ENCODE measurements around the gene IP6K1. TPM values are rescaled to one million over a fixed set of nuclear protein-coding genes. Genes with fewer than 3 reads are reported as not detected.

IP6K1 gene
- total RNA-seq = 30.7 and 36.5 TPM in 2 replicates

GRCh38 chr3:49786357-49787181 is at the start of gene IP6K1:
Gene IP6K1, minus strand, starts transcription at chr3:49786542. Its CDS starts 38,502 bp downstream, at chr3:49748040.

GRCh38 chr3:49813497-49814174 is 27.3 kb upstream of the IP6K1 start, which contains the start of gene UBA7:
Gene UBA7, minus strand, starts transcription at chr3:49813953. Its CDS starts 166 bp downstream, at chr3:49813787.

GRCh38 chr3:49802719-49803464 is 16.6 kb upstream of the IP6K1 start, which contains the start of gene INKA1:
Gene INKA1, plus strand, starts transcription at chr3:49803261. Its CDS starts 132 bp downstream, at chr3:49803393.

GRCh38 chr3:49799761-49800160 is 13.4 kb upstream of the IP6K1 start, which contains the start of gene CDHR4:
Gene CDHR4, minus strand, starts transcription at chr3:49799873. Its CDS starts 61 bp downstream, at chr3:49799812.

GRCh38 chr3:49723628-49724551 is 62.5 kb downstream of the IP6K1 start, which contains the start of gene GMPPB:
Gene GMPPB, minus strand, starts transcription at chr3:49723951. Its CDS starts 225 bp downstream, at chr3:49723726.

GRCh38 chr3:49719214-49719884 is 67.0 kb downstream of the IP6K1 start, which contains the start of gene AMIGO3:
Gene AMIGO3, minus strand, starts transcription at chr3:49719684. Its CDS starts 219 bp downstream, at chr3:49719465.

GRCh38 chr3:49689046-49689907 is 97.1 kb downstream of the IP6K1 start, which contains the start of the genes MST1 and RNF123:
Gene MST1, minus strand, starts transcription at chr3:49689474. Its CDS starts 783 bp downstream, at chr3:49688691.
Gene RNF123, plus strand, starts transcription at chr3:49689557. Its CDS starts 1,609 bp downstream, at chr3:49691166.

Other genes with a start within 250 kb of the IP6K1 start
- gene BSN, start 232.1 kb downstream of the IP6K1 start, total RNA-seq = 0.16 and 0.36 TPM in 2 replicates
- 80.2 and 111 TPM in 2 replicates for gene APEH, start 112.2 kb downstream of the IP6K1 start, total RNA-seq
- 6.6 and 10.1 TPM in 2 replicates for gene MST1, start 97.1 kb downstream of the IP6K1 start, total RNA-seq
- 25.1 and 26.6 TPM in 2 replicates for gene RNF123, start 97.0 kb downstream of the IP6K1 start, total RNA-seq
- 4.9 TPM in 1 of 2 replicates, not detected in the other for gene AMIGO3, start 66.9 kb downstream of the IP6K1 start, total RNA-seq
- gene GMPPB, start 62.6 kb downstream of the IP6K1 start, total RNA-seq = 30.0 and 36.6 TPM in 2 replicates
- not detected in 2 replicates for gene CDHR4, start 13.3 kb upstream of the IP6K1 start, total RNA-seq
- 1.4 and 3.6 TPM in 2 replicates for gene INKA1, start 16.7 kb upstream of the IP6K1 start, total RNA-seq
- gene UBA7, start 27.4 kb upstream of the IP6K1 start, total RNA-seq = 21.7 and 27.5 TPM in 2 replicates
- 6.5 and 7.8 TPM in 2 replicates for gene TRAIP, start 70.0 kb upstream of the IP6K1 start, total RNA-seq
- not detected in 2 replicates for gene CAMKV, start 83.4 kb upstream of the IP6K1 start, total RNA-seq
- not detected in 2 replicates for gene MST1R, start 117.3 kb upstream of the IP6K1 start, total RNA-seq
- 11.2 and 13.0 TPM in 2 replicates for gene MON1A, start 143.3 kb upstream of the IP6K1 start, total RNA-seq
- gene RBM6, start 153.6 kb upstream of the IP6K1 start, total RNA-seq = 16.7 and 26.5 TPM in 2 replicates

Data from cardiac atrium fibroblast (primary cell).